ENCODE results near the gene CPTP.

DNA sequence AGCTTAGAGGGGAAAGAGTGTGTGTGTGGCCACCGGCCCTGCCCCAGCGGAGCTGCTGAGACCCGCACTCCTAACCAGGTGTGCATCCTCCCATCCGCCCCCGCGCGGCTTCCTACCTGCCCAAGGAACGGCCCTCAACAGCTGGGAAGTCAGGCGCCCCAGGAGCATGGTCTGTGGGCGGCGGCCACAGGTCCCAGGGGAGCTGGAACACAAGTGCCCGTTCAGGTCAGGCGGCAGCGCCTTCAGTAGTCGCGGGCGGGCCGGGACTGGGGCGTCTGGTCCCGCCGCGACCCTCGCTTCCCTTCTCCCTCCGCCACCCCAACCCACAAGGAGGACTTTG lies 50.0 kb downstream of the CPTP start:
- TF ChIP-seq ZNF274 (IDR thresholded peaks at IDR 0.05; ENCODE audit: low read depth, low read length), result no peak
- no peak for TF ChIP-seq YY1 (IDR thresholded peaks at IDR 0.05; ENCODE audit: insufficient read depth, insufficient read length)
- TF ChIP-seq SUZ12 (IDR thresholded peaks at IDR 0.05; ENCODE audit: extremely low read depth, insufficient read depth, insufficient read length), result no peak
